Cardiac fibroblast (primary cell): ENCODE data around the gene MYADML2.

Experiments
- DNase-seq, 2 donors: peaks; one replicate each; pipeline versions ENCODE4 v3.0.0 to v3.0.0-alpha.2; 2010; ENCODE audit warnings: low read depth in 2 of 2
- H3K4me3 ChIP-seq, 2 donors: replicated peaks in 1 of 2; 1 replicate in 1 of 2; 2 replicates in 1 of 2; pipeline ENCODE4 v1.5.1; 2011; ENCODE audit warnings: low read depth in 2 of 2, low read length in 2 of 2, mild to moderate bottlenecking in 2 of 2, moderate library complexity in 1 of 2
- CTCF ChIP-seq: IDR thresholded peaks from one replicate; pipeline ENCODE4 v1.5.1; 2011; ENCODE audit warnings: low read depth, mild to moderate bottlenecking, low read length, inconsistent platforms

Gene MYADML2

GRCh38 chr17:81934098-81934757, 12.8 kb downstream of the MYADML2 start:
- TF ChIP-seq CTCF, result no peak
- H3K4me3 ChIP-seq, result no peak overlapping the region
- DNase-seq, result no peak

- no peak overlapping the region for H3K4me3 ChIP-seq
- DNase-seq, result no peak
- TF ChIP-seq CTCF, result no peak
Measured at GRCh38 chr17:81933178-81933699, 13.8 kb downstream of the MYADML2 start.

- DNase-seq, result no peak
- no peak overlapping the region for H3K4me3 ChIP-seq
- no peak for TF ChIP-seq CTCF
Measured at GRCh38 chr17:81932333-81932983, 14.6 kb downstream of the MYADML2 start.

DNA sequence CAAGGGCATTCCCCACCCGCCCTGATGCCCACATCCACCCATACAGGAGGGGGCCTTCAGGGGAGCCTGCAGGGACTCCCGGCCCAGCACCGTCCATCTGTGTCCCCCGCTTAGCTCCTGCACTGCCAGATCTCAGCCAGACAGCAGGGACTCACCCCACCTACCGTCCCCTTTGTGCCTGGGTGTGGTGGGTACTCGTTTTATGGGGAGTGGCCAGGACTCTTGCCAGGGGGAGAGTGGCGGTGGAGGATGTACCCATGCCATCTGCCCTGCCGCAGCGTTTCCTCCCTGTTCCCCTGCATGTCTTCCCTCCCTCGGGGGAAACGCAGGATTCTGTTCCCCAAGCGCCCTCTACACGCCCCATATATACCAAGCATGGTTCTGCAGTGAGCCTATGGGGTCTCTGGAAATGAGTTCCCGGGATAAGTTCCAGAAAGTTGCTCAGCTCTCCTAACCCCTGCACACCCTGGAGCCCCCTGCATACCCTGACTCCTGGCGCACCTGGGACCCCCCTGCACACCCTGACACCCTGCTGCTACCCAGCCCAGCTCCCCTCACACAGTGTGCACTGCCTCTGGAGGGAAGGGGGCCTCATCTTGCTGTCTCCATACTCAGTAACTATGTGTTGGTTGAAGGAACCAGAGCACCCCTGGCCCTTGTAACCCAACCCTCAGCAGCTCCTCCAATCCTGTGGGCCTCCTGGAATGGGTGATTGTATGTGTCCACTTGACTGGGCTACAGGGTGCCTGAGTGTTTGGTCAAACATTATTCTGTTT, 15.3 kb downstream of the MYADML2 start:
- no peak for TF ChIP-seq CTCF
- no peak for DNase-seq
- no peak overlapping the region for H3K4me3 ChIP-seq

DNA sequence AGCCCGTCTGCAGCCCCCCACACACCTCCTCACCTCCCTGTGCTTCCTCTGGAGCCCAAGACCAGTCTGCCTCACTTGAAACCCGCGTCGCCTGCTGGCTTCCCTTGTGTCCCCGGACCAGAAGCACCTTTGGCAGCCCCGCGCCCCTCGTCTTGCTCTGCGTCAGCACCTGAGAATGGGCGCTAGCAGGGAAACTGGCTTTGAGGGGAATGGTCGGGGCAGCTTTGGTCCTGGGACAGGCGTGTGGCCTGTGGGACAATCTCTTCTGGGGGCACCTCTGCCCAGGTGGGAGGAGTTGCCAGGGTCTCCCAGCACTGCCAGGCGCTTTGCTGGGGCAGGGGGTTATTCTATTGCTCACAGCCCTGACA, 15.9 kb downstream of the MYADML2 start:
- H3K4me3 ChIP-seq, result no peak overlapping the region
- no peak for TF ChIP-seq CTCF
- no peak for DNase-seq

- H3K4me3 ChIP-seq, result no peak overlapping the region
- no peak for DNase-seq
- no peak for TF ChIP-seq CTCF
Measured at GRCh38 chr17:81930142-81931125, 16.6 kb downstream of the MYADML2 start.
